Uterus (tissue), 4 donors: ENCODE results near the gene BHLHA15. TPM values are rescaled to one million over a fixed set of nuclear protein-coding genes. Genes with fewer than 3 reads are reported as not detected.
A peak's percentile ranks its signal among the peaks of the same experiment; 100 is the strongest.

ENCODE experiments used
- DNase-seq, 2 donors: peaks; one replicate each; pipeline ENCODE4 v3.0.0-alpha.2; 2019 to 2020
- H3K27ac ChIP-seq, 2 donors: fragments of 200-600 bp; sonication (generic); 1 replicate in 1 of 2; 2 replicates in 1 of 2; pipeline ENCODE4 v1.5.1; 2016 to 2018
- H3K27me3 ChIP-seq, 2 donors: fragments of 200-600 bp; sonication (generic); one replicate each; pipeline ENCODE4 v1.5.1; 2018 to 2019; ENCODE audit warnings: control low read depth in 1 of 2
- H3K36me3 ChIP-seq, 2 donors: fragments of 200-600 bp; sonication (generic); one replicate each; pipeline ENCODE4 v1.5.1; 2019; ENCODE audit warnings: control low read depth in 1 of 2
- H3K4me1 ChIP-seq, 2 donors: fragments of 200-600 bp; sonication (generic); one replicate each; pipeline ENCODE4 v1.5.1; 2018 to 2019; ENCODE audit warnings: control low read depth in 1 of 2
- H3K4me3 ChIP-seq, 2 donors: fragments of 200-600 bp; sonication (generic); 1 replicate in 1 of 2; 2 replicates in 1 of 2; pipeline ENCODE4 v1.5.1; 2018 to 2019; ENCODE audit warnings: mild to moderate bottlenecking in 1 of 2
- H3K9me3 ChIP-seq, 2 donors: fragments of 200-600 bp; sonication (generic); one replicate each; pipeline ENCODE4 v1.5.1; 2019; ENCODE audit warnings: control low read depth in 1 of 2
- POLR2A ChIP-seq, 2 donors: fragments of 450-650 bp; IDR thresholded peaks; one replicate each; pipeline ENCODE4 v1.6.1; 2016; ENCODE audit warnings: antibody characterized with exemption in 2 of 2, mild to moderate bottlenecking in 1 of 2, moderate library complexity in 1 of 2
- intact Hi-C: fragments of 100-400 bp; cut with DNase I; formaldehyde crosslinking; loops from one replicate; pipeline ENCODE4 v1.15.1; 2023; ENCODE audit warnings: low total_unique reads
- total RNA-seq, 4 donors: library from RNA; depleted of rRNA in 3 of 4; stranded (reverse); fragments of >200 nt in 3 of 4; gene quantifications; one replicate each; pipeline versions ENCODE4 v1.1.0 to v1.2.4, GENCODE V29; 2014 to 2023
- TF ChIP-seq, protein P1 (sequence below), 4 experiments: fragments of 200-600 bp in 2 of 4; fragments of 450-650 bp in 2 of 4; sonication (generic) in 2 of 4; IDR thresholded peaks; one replicate each; pipeline ENCODE4 v1.5.1; 2016 to 2019; ENCODE audit warnings: antibody characterized with exemption in 4 of 4, mild to moderate bottlenecking in 2 of 4, moderate library complexity in 1 of 4
- donor health status: DM: yes; HTN: yes; CAD: no.

The BHLHA15 gene
- total RNA-seq, 4 donors from 2014 or later = 0.41 to 1.6 TPM; not detected in 2

DNA sequence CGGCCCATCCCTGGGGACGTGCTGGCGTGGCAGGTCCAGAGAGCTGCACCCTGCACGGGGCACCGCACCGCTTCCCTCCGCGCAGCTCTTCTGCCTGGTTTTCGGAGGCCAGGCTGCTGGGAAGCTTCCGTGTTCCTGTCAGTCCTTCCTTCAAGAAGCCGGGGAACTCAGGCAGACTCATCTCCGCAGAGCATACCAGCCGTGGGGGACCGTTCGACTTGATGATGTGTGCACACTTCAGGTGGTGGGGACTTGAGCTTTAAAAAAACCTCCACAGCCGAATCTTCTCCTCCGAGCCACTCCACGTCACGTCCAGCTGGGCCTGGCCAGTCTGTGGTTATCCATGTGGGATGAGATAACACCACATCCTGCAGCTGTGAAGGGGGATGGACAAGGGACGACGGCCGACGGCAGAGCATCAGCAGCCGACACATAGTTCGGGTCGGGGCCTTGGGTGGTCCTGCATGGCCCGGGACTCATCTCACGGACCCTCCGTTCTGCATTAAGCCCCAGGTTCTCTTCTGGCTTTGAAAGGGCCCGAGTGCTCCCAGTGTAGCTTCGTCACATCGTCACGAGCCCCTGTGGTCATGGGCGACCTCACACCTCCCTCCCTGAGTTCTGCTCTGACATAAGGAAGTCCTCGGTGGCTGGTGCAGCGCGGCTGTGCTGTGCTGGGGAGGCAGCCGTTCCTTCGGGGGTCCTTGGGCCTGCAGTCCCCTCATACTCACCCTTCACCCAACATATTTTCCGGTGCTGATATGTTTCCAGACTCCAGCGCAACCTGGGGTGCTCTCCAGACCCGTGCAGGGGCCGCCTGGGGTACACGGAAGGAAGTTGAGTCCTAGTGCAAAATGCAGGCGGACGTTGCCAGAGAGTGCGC, 4.5 kb upstream of the BHLHA15 start:
- Histone ChIP-seq H3K4me3 (no peak overlapping the region), H3K27me3 (no peaks in the 10 kb centered on the region), H3K4me1 (no peaks in the 10 kb centered on the region), H3K9me3 (no peaks in the 10 kb centered on the region), H3K27ac (no peak overlapping the region), H3K36me3 (no peaks in the 10 kb centered on the region)
- intact Hi-C loops = no loop called here
- TF ChIP-seq POLR2A (IDR thresholded peaks at IDR 0.05) = no peak
- TF ChIP-seq, protein P1, sequence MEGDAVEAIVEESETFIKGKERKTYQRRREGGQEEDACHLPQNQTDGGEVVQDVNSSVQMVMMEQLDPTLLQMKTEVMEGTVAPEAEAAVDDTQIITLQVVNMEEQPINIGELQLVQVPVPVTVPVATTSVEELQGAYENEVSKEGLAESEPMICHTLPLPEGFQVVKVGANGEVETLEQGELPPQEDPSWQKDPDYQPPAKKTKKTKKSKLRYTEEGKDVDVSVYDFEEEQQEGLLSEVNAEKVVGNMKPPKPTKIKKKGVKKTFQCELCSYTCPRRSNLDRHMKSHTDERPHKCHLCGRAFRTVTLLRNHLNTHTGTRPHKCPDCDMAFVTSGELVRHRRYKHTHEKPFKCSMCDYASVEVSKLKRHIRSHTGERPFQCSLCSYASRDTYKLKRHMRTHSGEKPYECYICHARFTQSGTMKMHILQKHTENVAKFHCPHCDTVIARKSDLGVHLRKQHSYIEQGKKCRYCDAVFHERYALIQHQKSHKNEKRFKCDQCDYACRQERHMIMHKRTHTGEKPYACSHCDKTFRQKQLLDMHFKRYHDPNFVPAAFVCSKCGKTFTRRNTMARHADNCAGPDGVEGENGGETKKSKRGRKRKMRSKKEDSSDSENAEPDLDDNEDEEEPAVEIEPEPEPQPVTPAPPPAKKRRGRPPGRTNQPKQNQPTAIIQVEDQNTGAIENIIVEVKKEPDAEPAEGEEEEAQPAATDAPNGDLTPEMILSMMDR (IDR thresholded peaks at IDR 0.05) = no peak
- DNase-seq = no peak

DNA sequence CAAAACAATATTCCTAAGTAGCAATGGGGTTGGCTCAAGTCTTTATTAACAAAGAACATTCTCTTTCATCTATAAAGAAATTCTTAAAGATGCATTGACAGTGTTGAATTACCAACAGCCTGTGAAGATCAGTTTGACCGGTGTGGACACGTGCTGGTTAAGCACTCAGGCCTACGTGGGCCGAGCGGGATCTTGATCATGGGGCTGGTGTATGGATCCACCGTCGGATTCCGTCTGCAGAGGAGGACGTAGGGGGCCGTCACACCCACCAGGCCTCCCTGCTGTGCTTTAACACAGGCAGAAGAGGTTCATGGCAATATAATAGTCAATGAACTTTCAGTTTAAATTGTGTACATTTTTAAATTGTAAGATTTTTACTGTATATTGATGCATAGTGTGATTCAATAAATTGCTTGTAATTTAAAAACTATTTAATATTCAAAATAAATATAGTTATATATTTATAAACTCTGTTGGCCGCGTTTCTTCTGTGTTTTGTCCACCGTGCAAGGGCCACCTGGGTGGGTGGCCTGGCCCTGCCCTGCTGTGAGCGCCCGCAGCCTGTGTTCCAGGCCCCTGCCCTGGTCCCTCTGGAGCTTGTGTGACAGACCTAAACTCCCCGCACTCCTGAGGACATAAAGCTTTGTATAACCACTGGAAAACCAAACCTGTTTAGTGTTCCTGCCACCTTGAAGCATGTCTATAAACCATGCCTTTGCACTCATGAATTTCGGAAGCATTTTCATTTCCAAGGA, 1.9 kb upstream of the BHLHA15 start:
- no peak overlapping the region for H3K27ac ChIP-seq
- DNase-seq = no peak
- H3K36me3 ChIP-seq = no peaks in the 10 kb centered on the region
- H3K4me1 ChIP-seq = no peaks in the 10 kb centered on the region
- TF ChIP-seq, protein P1 (IDR thresholded peaks at IDR 0.05) = no peak
- no peak for TF ChIP-seq POLR2A (IDR thresholded peaks at IDR 0.05)
- intact Hi-C loops = no loop called here
- no peaks in the 10 kb centered on the region for H3K9me3 ChIP-seq
- H3K27me3 ChIP-seq = no peaks in the 10 kb centered on the region
- no peak overlapping the region for H3K4me3 ChIP-seq

DNA sequence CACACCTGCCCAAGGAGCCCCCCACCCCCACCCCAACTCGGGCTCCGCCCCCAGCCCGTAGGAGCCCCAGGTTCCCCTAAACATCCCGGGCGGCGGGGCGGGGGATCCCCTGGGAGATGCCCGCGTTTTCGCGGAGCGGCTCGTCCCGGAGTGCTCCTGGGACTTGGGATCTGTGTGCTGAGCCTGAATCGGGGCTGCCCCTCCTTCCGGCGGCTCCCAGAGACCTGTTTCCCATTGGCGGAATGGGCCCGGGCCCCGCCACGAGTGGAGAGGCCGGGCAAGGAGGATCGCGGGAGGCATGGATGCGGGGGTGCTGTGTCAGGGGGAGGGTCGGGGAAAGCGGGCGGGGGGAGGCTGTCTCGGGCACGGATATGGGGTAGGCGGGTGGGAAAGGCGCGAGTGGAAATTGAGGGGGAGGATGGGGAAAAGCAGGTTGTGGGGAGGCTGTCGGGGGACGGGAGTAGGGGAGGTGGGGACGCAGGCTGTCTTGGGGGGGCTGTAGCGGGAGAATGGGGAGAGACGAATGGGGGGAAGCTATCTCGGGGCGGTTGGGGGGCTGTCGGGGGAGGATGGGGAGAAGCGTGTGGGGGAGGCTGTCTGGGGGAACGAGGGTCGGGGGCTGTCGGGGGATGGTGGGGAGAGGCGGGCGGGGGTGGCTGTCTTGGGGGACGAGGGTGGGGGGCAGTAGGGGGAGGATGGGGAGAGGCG, 572 bp upstream of the BHLHA15 start:
- TF ChIP-seq, protein P1 (IDR thresholded peaks at IDR 0.05) = no peak
- TF ChIP-seq POLR2A (IDR thresholded peaks at IDR 0.05) = no peak
- Histone ChIP-seq H3K27me3 (no peaks in the 10 kb centered on the region), H3K9me3 (no peaks in the 10 kb centered on the region), H3K4me1 (no peaks in the 10 kb centered on the region), H3K36me3 (no peaks in the 10 kb centered on the region), H3K27ac (no peak overlapping the region), H3K4me3 (peak overlapping the region in 1 of 2 donors; percentile 3)
- DNase-seq = peak in 1 of 2 donors; percentile 12
- intact Hi-C loops = no loop called here

DNA sequence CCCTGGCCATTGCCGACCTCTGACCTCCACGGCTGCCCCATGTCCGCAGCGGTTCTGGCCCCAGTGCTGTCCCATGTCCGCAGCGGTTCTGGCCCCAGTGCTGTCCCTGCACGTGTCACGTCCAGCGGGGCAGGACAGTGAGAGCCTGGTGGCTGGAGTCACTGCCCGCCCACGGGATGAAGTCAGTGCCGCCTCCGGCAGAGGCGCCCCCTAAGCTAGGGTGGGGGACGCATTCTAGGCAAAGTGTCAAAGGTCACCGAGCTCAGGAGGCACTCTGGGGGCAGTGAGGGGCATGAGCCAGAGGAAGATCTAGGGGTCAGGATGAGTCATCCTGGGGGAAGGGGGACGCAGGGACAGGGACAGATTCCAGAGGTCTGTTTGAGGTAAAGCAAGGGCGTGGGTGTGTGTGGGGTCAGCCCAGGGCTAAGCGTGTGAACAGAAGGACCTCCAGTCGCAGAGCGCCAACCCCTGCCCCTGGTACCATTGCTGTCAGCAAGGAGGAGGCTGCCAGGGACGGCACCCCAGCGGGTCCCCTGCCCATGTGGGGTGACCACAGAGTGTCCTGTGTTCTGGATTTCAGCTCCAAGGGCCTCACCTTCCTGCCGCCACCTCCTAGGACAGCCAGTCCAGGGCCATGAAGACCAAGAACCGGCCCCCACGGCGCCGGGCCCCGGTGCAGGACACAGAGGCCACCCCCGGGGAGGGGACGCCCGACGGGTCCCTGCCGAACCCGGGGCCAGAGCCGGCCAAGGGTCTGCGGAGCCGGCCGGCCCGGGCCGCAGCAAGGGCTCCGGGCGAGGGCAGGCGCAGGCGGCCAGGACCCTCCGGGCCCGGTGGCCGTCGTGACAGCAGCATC, 665 bp downstream of the BHLHA15 start:
- H3K4me3 ChIP-seq = no peak overlapping the region

More for the DNA sequence above, 665 bp downstream of the BHLHA15 start:
- Histone ChIP-seq H3K4me1 (no peaks in the 10 kb centered on the region), H3K27me3 (no peaks in the 10 kb centered on the region), H3K9me3 (no peaks in the 10 kb centered on the region), H3K36me3 (no peaks in the 10 kb centered on the region), H3K27ac (no peak overlapping the region)
- DNase-seq = peak in 1 of 2 donors; percentile 10
- TF ChIP-seq, protein P1 (IDR thresholded peaks at IDR 0.05) = no peak
- no peak for TF ChIP-seq POLR2A (IDR thresholded peaks at IDR 0.05)
- intact Hi-C loops = no loop called here
